Omental fat pad (tissue), 4 donors: ENCODE data around the gene LASP1. TPM values are rescaled to one million over a fixed set of nuclear protein-coding genes. Genes with fewer than 3 reads are reported as not detected.

ENCODE experiments used
- ATAC-seq: fragments of 150-250 bp; one replicate; pipeline ENCODE4 v1.9.1; 2016; ENCODE audit warnings: mild to moderate bottlenecking, moderate library complexity; ENCODE audit not compliant: low FRiP score
- DNase-seq: peaks from one replicate; pipeline ENCODE4 v3.0.0-alpha.2; 2019; ENCODE audit warnings: low spot score
- total RNA-seq, 4 donors: library from RNA; depleted of rRNA; stranded (reverse); fragments of >200 nt; gene quantifications; one replicate each; pipeline ENCODE4 v1.1.0, GENCODE V29; 2016
- TF ChIP-seq, protein P1 (sequence below), 3 donors: fragments of 450-650 bp; IDR thresholded peaks; one replicate each; pipeline ENCODE4 v1.5.1; 2016 to 2017; ENCODE audit warnings: antibody characterized with exemption in 3 of 3, mild to moderate bottlenecking in 3 of 3, moderate library complexity in 2 of 3

Gene LASP1
- total RNA-seq, 4 donors from 2014 or later: 111 to 174 (median 148) TPM

DNA sequence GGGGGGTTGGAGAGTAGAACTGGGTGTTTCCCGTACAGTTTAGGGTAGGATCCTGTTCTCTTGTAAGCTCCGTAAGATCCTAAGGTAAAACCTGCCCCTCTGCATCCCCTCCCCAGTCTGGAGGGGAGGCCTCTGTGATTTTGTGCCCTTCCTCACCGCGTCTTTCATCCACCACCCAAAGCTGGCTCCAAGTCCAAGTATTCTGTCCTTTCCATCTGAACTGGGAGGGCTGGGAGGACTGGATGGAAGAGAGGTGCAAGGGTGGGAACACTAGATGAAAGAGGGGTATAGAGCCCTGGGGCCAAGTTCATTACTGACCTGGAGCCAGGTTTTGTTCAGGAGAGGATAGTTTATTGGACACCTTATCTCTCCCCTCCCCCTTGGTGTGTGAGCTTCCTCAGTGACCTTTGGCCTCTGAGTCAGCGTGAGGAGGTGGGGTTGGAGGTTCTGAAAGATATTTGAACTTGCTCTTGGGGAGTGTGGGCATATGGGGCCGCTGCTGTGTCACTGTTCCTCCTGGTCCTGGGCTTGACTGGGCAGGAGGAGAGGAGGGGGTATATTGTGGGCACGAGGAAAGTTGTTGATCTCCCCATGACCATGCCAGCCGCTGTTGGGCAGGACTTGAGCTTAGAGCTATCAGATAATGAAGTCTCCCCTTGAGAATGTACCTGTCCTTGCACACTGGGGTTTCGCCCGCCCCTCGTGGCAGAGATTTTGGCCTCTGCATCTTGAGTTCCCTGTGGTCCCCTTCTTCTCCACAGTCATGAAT lies 1.6 kb downstream of the LASP1 start:
- peak; percentile 31 for ATAC-seq

GRCh38 chr17:38872027-38872511 lies 2.2 kb downstream of the LASP1 start:
- DNase-seq (no peak), ATAC-seq (no peak)
- TF ChIP-seq, protein P1, sequence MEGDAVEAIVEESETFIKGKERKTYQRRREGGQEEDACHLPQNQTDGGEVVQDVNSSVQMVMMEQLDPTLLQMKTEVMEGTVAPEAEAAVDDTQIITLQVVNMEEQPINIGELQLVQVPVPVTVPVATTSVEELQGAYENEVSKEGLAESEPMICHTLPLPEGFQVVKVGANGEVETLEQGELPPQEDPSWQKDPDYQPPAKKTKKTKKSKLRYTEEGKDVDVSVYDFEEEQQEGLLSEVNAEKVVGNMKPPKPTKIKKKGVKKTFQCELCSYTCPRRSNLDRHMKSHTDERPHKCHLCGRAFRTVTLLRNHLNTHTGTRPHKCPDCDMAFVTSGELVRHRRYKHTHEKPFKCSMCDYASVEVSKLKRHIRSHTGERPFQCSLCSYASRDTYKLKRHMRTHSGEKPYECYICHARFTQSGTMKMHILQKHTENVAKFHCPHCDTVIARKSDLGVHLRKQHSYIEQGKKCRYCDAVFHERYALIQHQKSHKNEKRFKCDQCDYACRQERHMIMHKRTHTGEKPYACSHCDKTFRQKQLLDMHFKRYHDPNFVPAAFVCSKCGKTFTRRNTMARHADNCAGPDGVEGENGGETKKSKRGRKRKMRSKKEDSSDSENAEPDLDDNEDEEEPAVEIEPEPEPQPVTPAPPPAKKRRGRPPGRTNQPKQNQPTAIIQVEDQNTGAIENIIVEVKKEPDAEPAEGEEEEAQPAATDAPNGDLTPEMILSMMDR (IDR thresholded peaks at IDR 0.05): no peak

More for the DNA sequence above, 1.6 kb downstream of the LASP1 start:
- peak; percentile 75 for DNase-seq
- TF ChIP-seq, protein P1 (IDR thresholded peaks at IDR 0.05): no peak

- ATAC-seq (no peak), DNase-seq (no peak)
- TF ChIP-seq, protein P1 (IDR thresholded peaks at IDR 0.05): no peak
Measured at GRCh38 chr17:38872671-38873385, 3.0 kb downstream of the LASP1 start.

GRCh38 chr17:38873640-38874380 lies 4.0 kb downstream of the LASP1 start:
- TF ChIP-seq, protein P1 (IDR thresholded peaks at IDR 0.05): no peak
- ATAC-seq (no peak), DNase-seq (no peak)

DNA sequence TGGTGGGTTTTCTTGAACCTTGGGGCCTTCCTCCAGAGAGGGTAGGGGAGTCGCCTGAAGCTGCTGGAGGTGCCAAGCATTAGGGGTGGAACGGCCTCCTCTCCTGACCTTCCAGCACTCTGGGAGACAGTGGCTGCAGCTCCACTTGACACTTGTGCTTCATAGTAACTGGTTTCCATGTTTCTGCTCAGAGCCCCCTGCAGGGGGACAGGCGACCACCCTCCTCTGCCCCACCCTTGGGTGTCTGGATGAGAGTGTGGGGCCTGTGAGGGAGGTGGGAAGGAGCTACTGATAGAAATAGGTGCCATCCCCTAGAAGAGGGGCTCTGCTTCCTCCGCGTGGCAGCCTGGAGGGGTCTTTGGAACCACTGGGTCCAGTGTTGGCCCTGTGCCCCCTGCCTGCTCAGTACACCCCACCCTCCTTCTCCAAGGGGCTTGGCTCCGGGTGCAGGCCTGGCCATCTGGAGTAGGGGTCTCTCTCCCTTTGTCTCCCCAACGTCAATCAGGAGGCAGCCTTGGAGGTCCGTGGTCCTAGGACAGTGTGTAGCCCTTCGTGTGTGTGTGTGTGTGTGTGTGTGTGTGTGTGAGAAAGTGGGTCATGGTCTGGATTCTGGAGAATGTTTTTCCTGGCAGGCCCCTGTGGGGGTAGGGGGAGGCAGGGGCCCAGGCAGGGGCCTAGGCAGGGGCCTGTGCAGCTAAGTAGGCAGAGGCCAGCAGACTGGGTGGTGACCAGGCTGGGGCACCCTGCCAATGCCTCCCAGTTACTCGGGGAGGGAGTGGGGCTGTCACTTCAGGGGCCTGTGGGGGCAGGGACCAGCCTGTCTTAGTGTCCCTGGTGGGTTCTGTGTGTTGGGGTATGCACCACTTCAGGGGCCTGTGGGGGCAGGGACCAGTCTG lies 4.9 kb downstream of the LASP1 start:
- no peak for DNase-seq
- no peak for ATAC-seq
- TF ChIP-seq, protein P1 (IDR thresholded peaks at IDR 0.05): no peak

DNA sequence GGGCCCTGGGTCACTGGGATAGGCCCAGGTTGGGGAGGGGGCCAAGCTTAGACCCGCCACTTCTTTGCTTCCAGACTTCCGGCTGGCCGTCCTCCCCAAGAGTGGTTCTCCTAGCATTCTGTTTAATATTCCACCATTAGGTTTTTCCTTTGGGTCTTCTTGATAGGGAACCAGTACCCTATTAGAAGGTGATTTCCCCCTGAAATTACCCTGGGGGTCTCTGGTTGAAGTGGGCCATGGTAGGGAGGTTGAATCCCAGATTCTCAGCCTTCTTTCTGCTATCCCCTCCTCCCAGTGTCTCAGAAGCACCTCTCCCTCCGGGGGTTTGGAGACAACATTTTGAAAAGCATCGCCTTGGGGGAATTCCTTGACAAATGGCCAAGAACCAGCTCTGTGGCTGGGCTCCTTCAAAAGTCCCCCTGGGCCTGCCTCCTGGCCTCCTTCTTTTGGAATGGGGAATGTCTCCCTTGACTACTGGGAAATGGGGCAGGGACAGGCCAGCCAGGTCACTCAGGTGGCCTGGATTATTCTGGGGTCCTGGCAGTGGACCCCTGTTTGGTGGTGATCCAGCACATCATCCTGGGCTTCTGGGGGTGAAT lies 5.7 kb downstream of the LASP1 start:
- TF ChIP-seq, protein P1 (IDR thresholded peaks at IDR 0.05): no peak
- DNase-seq (no peak), ATAC-seq (no peak)
